HG03045 (cell line): ENCODE results near the gene DPP10.

Source experiments
- ATAC-seq: cut with Tn5 transposase; IDR thresholded peaks from one replicate; pipeline ENCODE4 v1.9.1; 2021; ENCODE audit warnings: mild to moderate bottlenecking, moderate library complexity; ENCODE audit not compliant: unreplicated experiment

The DPP10 gene

GRCh38 chr2:115201386-115201785 is 758.9 kb downstream of the DPP10 start:
- ATAC-seq = no peak

- ATAC-seq = no peak
These were observed 766.2 kb downstream of the DPP10 start for GRCh38 chr2:115208493-115209164.

- no peak for ATAC-seq
These were observed 771.6 kb downstream of the DPP10 start for GRCh38 chr2:115214050-115214449.

GRCh38 chr2:115219296-115219695 is 776.9 kb downstream of the DPP10 start:
- ATAC-seq = no peak

GRCh38 chr2:115234186-115234585 is 791.7 kb downstream of the DPP10 start:
- ATAC-seq = no peak

- no peak for ATAC-seq
These were observed 792.3 kb downstream of the DPP10 start for GRCh38 chr2:115234737-115235136.

GRCh38 chr2:115248066-115248465 is 805.6 kb downstream of the DPP10 start:
- no peak for ATAC-seq

GRCh38 chr2:115277366-115277765 is 834.9 kb downstream of the DPP10 start:
- no peak for ATAC-seq

- ATAC-seq = no peak
These were observed 843.0 kb downstream of the DPP10 start for GRCh38 chr2:115285416-115285815.

- no peak for ATAC-seq
These were observed 848.0 kb downstream of the DPP10 start for GRCh38 chr2:115290478-115290877.

- no peak for ATAC-seq
These were observed 850.3 kb downstream of the DPP10 start for GRCh38 chr2:115292742-115293141.

GRCh38 chr2:115294999-115295398 is 852.6 kb downstream of the DPP10 start:
- ATAC-seq = no peak

- ATAC-seq = no peak
These were observed 854.6 kb downstream of the DPP10 start for GRCh38 chr2:115297056-115297455.

GRCh38 chr2:115299199-115299598 is 856.8 kb downstream of the DPP10 start:
- no peak for ATAC-seq

GRCh38 chr2:115305712-115306111 is 863.3 kb downstream of the DPP10 start:
- ATAC-seq = no peak

GRCh38 chr2:115314119-115314518 is 871.7 kb downstream of the DPP10 start:
- no peak for ATAC-seq

- ATAC-seq = no peak
These were observed 884.6 kb downstream of the DPP10 start for GRCh38 chr2:115327061-115327460.

GRCh38 chr2:115359550-115359949 is 917.1 kb downstream of the DPP10 start:
- ATAC-seq = no peak

GRCh38 chr2:115364093-115364492 is 921.7 kb downstream of the DPP10 start:
- no peak for ATAC-seq

- ATAC-seq = no peak
These were observed 927.0 kb downstream of the DPP10 start for GRCh38 chr2:115369400-115369799.

- ATAC-seq = no peak
These were observed 932.5 kb downstream of the DPP10 start for GRCh38 chr2:115374981-115375380.

- ATAC-seq = no peak
These were observed 942.0 kb downstream of the DPP10 start for GRCh38 chr2:115384399-115384798.

- no peak for ATAC-seq
These were observed 944.0 kb downstream of the DPP10 start for GRCh38 chr2:115386465-115386864.
